Hepatocyte (in vitro differentiated cells): Measurements from ENCODE around the gene CALML5. TPM values are rescaled to one million over a fixed set of nuclear protein-coding genes. Genes with fewer than 3 reads are reported as not detected.

Experiments
- DNase-seq: peaks from one replicate; pipeline ENCODE4 v3.0.0-alpha.2; 2016; ENCODE audit warnings: low spot score
- H2AFZ ChIP-seq: fragments of 200-600 bp; sonication (generic); 2 replicates; pipeline ENCODE4 v1.6.0; 2016; ENCODE audit warnings: antibody characterized with exemption, mild to moderate bottlenecking
- H3K27ac ChIP-seq: fragments of 200-600 bp; sonication (generic); 2 replicates; pipeline ENCODE4 v1.5.1; 2016; ENCODE audit warnings: mild to moderate bottlenecking
- H3K27me3 ChIP-seq: fragments of 200-600 bp; sonication (generic); 2 replicates; pipeline ENCODE4 v1.6.1; 2016
- H3K36me3 ChIP-seq: fragments of 200-600 bp; sonication (generic); replicated peaks from 2 replicates; pipeline ENCODE4 v1.5.1; 2016; ENCODE audit warnings: low read depth; ENCODE audit not compliant: insufficient read depth
- H3K4me1 ChIP-seq: fragments of 200-600 bp; sonication (generic); 2 replicates; pipeline ENCODE4 v1.5.1; 2016; ENCODE audit warnings: mild to moderate bottlenecking, moderate library complexity; ENCODE audit not compliant: insufficient read depth
- H3K4me2 ChIP-seq: fragments of 200-600 bp; sonication (generic); 2 replicates; pipeline ENCODE4 v1.6.0; 2016
- H3K4me3 ChIP-seq: fragments of 200-600 bp; sonication (generic); 2 replicates; pipeline ENCODE4 v1.5.1; 2016; ENCODE audit warnings: mild to moderate bottlenecking
- H3K79me2 ChIP-seq: fragments of 200-600 bp; sonication (generic); 2 replicates; pipeline ENCODE4 v1.6.0; 2017; ENCODE audit warnings: mild to moderate bottlenecking
- H3K9me2 ChIP-seq: fragments of 200-600 bp; sonication (generic); replicated peaks from 2 replicates; pipeline ENCODE4 v1.6.0; 2017; ENCODE audit warnings: mild to moderate bottlenecking; ENCODE audit not compliant: insufficient read depth
- H3K9me3 ChIP-seq: fragments of 200-600 bp; sonication (generic); 2 replicates; pipeline ENCODE4 v1.5.1; 2016; ENCODE audit warnings: low read depth, mild to moderate bottlenecking
- H4K20me1 ChIP-seq: fragments of 200-600 bp; sonication (generic); 2 replicates; pipeline ENCODE4 v1.6.0; 2016; ENCODE audit warnings: mild to moderate bottlenecking; ENCODE audit not compliant: insufficient read depth, poor library complexity, severe bottlenecking
- CTCF ChIP-seq: fragments of 200-600 bp; sonication (generic); IDR thresholded peaks from 2 replicates; pipeline ENCODE4 v1.5.1; 2016; ENCODE audit warnings: antibody characterized with exemption, mild to moderate bottlenecking; ENCODE audit not compliant: poor library complexity
- EZH2 ChIP-seq: fragments of 200-600 bp; sonication (generic); IDR thresholded peaks from 2 replicates; pipeline ENCODE4 v1.6.1; 2016; ENCODE audit warnings: antibody characterized with exemption, mild to moderate bottlenecking, borderline replicate concordance
- EZH2phosphoT487 ChIP-seq: fragments of 200-600 bp; sonication (generic); IDR thresholded peaks from one replicate; pipeline ENCODE4 v1.6.1; 2018; ENCODE audit warnings: antibody characterized with exemption, mild to moderate bottlenecking, low read depth, moderate library complexity; ENCODE audit not compliant: unreplicated experiment, severe bottlenecking
- WGBS: methylation state at CpG from one replicate; pipeline ENCODE4 v1.1.6; 2016; ENCODE audit warnings: low lambda C conversion rate; ENCODE audit errors: missing lambda C conversion rate; 5-methylcytosine and 5-hydroxymethylcytosine counted together
- polyA plus RNA-seq: library from polyadenylated mRNA; unstranded; fragments of >200 nt; fragmentation: Nextera tagmentation; extraction: Ambion mirVana; gene quantifications from 2 replicates; pipeline ENCODE4 v1.2.1, GENCODE V29; 2016
- total RNA-seq: library from RNA; depleted of rRNA; stranded (reverse); fragments of >200 nt; gene quantifications from 2 replicates; pipeline ENCODE4 v1.2.3, GENCODE V29; 2014

Gene CALML5
- total and polyA plus RNA-seq, 2 experiments from 2014 or later = not detected

GRCh38 chr10:5532307-5532605 lies 32.9 kb upstream of the CALML5 start:
- WGBS = 96% methylated on average over 10 of the region's 10 CpGs
- TF ChIP-seq CTCF (no peak), EZH2 (no peak), EZH2phosphoT487 (no peak)
- H4K20me1 ChIP-seq = no peaks in the 10 kb centered on the region
- DNase-seq = no peak
- no peaks in the 10 kb centered on the region for H3K27me3 ChIP-seq
- H3K4me1 ChIP-seq = peaks cover 9% of the 10 kb centered on the region
- H3K4me2 ChIP-seq = no peak overlapping the region
- H3K9me2 ChIP-seq = no peaks in the 10 kb centered on the region
- H3K27ac ChIP-seq = no peak overlapping the region
- no peaks in the 10 kb centered on the region for H3K79me2 ChIP-seq
- H3K9me3 ChIP-seq = no peaks in the 10 kb centered on the region
- H2AFZ ChIP-seq = no peak overlapping the region
- H3K36me3 ChIP-seq = no peaks in the 10 kb centered on the region
- no peak overlapping the region for H3K4me3 ChIP-seq

- H3K4me3 ChIP-seq = no peak overlapping the region
- H3K9me2 ChIP-seq = no peaks in the 10 kb centered on the region
- H3K27me3 ChIP-seq = no peaks in the 10 kb centered on the region
- H2AFZ ChIP-seq = no peak overlapping the region
- no peak for DNase-seq
- no peaks in the 10 kb centered on the region for H3K79me2 ChIP-seq
- no peaks in the 10 kb centered on the region for H3K9me3 ChIP-seq
- TF ChIP-seq EZH2phosphoT487 (no peak), EZH2 (no peak), CTCF (no peak)
- 93% methylated on average over 10 of the region's 10 CpGs for WGBS
- H3K4me1 ChIP-seq = peaks cover 9% of the 10 kb centered on the region
- H4K20me1 ChIP-seq = no peaks in the 10 kb centered on the region
- no peaks in the 10 kb centered on the region for H3K36me3 ChIP-seq
- no peak overlapping the region for H3K27ac ChIP-seq
- no peak overlapping the region for H3K4me2 ChIP-seq
Measured at GRCh38 chr10:5531558-5532306, 32.4 kb upstream of the CALML5 start.

GRCh38 chr10:5530846-5531557 lies 31.6 kb upstream of the CALML5 start:
- Histone ChIP-seq H3K9me2 (no peaks in the 10 kb centered on the region), H3K9me3 (no peaks in the 10 kb centered on the region), H3K4me1 (peaks cover 9% of the 10 kb centered on the region), H3K36me3 (no peaks in the 10 kb centered on the region), H3K27me3 (no peaks in the 10 kb centered on the region), H2AFZ (no peak overlapping the region), H3K4me2 (no peak overlapping the region), H4K20me1 (no peaks in the 10 kb centered on the region), H3K4me3 (no peak overlapping the region), H3K79me2 (no peaks in the 10 kb centered on the region), H3K27ac (no peak overlapping the region)
- no peak for TF ChIP-seq EZH2phosphoT487
- TF ChIP-seq CTCF = no peak
- no peak for TF ChIP-seq EZH2
- DNase-seq = no peak
- WGBS = 97% methylated on average over 16 of the region's 16 CpGs
